H1 (cell line): ENCODE results near the gene ZFP1. TPM values are rescaled to one million over a fixed set of nuclear protein-coding genes. Genes with fewer than 3 reads are reported as not detected.

Source experiments
- CTCF ChIA-PET: fragments of 300-600 bp; sonication (Branson Sonifier 250); formaldehyde crosslinking; loops from one replicate; lab custom pipeline; 2021; ENCODE audit not compliant: partially characterized antibody; lab: Charles Lee
- POLR2A ChIA-PET: fragments of 300-600 bp; sonication (Branson Sonifier 250); formaldehyde crosslinking; loops from one replicate; lab custom pipeline; 2021; ENCODE audit warnings: inconsistent platforms; ENCODE audit not compliant: partially characterized antibody; lab: Charles Lee
- DNase-seq, 2 experiments: peaks; one replicate each; pipeline versions ENCODE4 v3.0.0 to v3.0.0-alpha.2; 2010 to 2022; ENCODE audit warnings: low spot score in 2 of 2, low read depth in 1 of 2, mixed read lengths in 1 of 2
- FAIRE-seq: peaks from 2 replicates; lab custom pipeline; 2011; peaks lifted over from hg19 to GRCh38; lab: Jason Lieb, UNC
- H2AFZ ChIP-seq: 2 replicates; pipeline ENCODE4 v1.8.1; 2012; ENCODE audit warnings: low read length, inconsistent platforms
- H2AK5ac ChIP-seq: 2 replicates; pipeline ENCODE4 v1.6.1; 2013; ENCODE audit warnings: low read depth, low read length
- H2BK120ac ChIP-seq: replicated peaks from 2 replicates; pipeline ENCODE3; 2013; ENCODE audit warnings: low read depth, low read length, inconsistent platforms
- H2BK12ac ChIP-seq: 2 replicates; pipeline ENCODE4 v1.6.1; 2013; ENCODE audit warnings: low read depth, low read length
- H2BK15ac ChIP-seq: 2 replicates; pipeline ENCODE4 v1.6.1; 2013; ENCODE audit warnings: low read length
- H2BK20ac ChIP-seq: 2 replicates; pipeline ENCODE4 v1.6.1; 2013; ENCODE audit warnings: low read length
- H2BK5ac ChIP-seq: 2 replicates; pipeline ENCODE4 v1.6.1; 2013; ENCODE audit warnings: low read depth, low read length
- H3K14ac ChIP-seq: 2 replicates; pipeline ENCODE4 v1.6.1; 2013; ENCODE audit warnings: inconsistent platforms; ENCODE audit not compliant: insufficient read length
- H3K18ac ChIP-seq: 2 replicates; pipeline ENCODE4 v1.6.1; 2013; ENCODE audit warnings: low read length; ENCODE audit errors: extremely low read depth
- H3K23ac ChIP-seq: 2 replicates; pipeline ENCODE4 v1.6.1; 2013; ENCODE audit warnings: inconsistent platforms; ENCODE audit not compliant: insufficient read length
- H3K23me2 ChIP-seq: 2 replicates; pipeline ENCODE4 v1.6.1; 2013; ENCODE audit warnings: low read depth, low read length
- H3K27ac ChIP-seq: 2 replicates; pipeline ENCODE4 v1.6.1; 2011; ENCODE audit warnings: low read depth, low read length, inconsistent platforms
- H3K27me3 ChIP-seq, 4 experiments: replicated peaks in 1 of 4; 1 replicate in 1 of 4; 2 replicates in 3 of 4; pipeline versions ENCODE4 v1.6.1 to v1.8.1; 2011 to 2013; ENCODE audit warnings: low read length in 3 of 4, mild to moderate bottlenecking in 3 of 4, inconsistent platforms in 2 of 4, mixed read lengths in 2 of 4, moderate library complexity in 1 of 4; ENCODE audit not compliant: control insufficient read depth in 3 of 4, insufficient read depth in 3 of 4; ENCODE audit errors: extremely low read depth in 1 of 4
- H3K36me3 ChIP-seq, 4 experiments: 2 replicates each; pipeline versions ENCODE4 v1.6.1 to v1.8.1; 2011 to 2013; ENCODE audit warnings: mild to moderate bottlenecking in 4 of 4, low read length in 3 of 4, moderate library complexity in 2 of 4, control low read depth in 1 of 4, inconsistent platforms in 1 of 4; ENCODE audit not compliant: insufficient read depth in 4 of 4, control insufficient read depth in 2 of 4
- H3K4ac ChIP-seq: replicated peaks from 2 replicates; pipeline ENCODE3; 2013; ENCODE audit warnings: low read length, low read depth, mixed read lengths, inconsistent platforms; ENCODE audit not compliant: insufficient read length
- H3K4me1 ChIP-seq, 4 experiments: replicated peaks in 1 of 4; 1 replicate in 1 of 4; 2 replicates in 3 of 4; pipeline versions ENCODE4 v1.6.1 to v1.8.1; 2011 to 2013; ENCODE audit warnings: low read length in 3 of 4, inconsistent platforms in 2 of 4, mixed read lengths in 1 of 4; ENCODE audit not compliant: insufficient read depth in 4 of 4, control insufficient read depth in 3 of 4
- H3K4me2 ChIP-seq, 2 experiments: 2 replicates each; pipeline versions ENCODE4 v1.6.1 to v1.8.1; 2011 to 2013; ENCODE audit warnings: low read depth in 2 of 2, low read length in 2 of 2, control low read depth in 1 of 2, inconsistent platforms in 1 of 2, mild to moderate bottlenecking in 1 of 2; ENCODE audit not compliant: insufficient read depth in 1 of 2
- H3K4me3 ChIP-seq, 4 experiments: fragments of 200-600, 300-600 bp in 1 of 4; sonication (generic), shearing (Covaris generic), sonication (Bioruptor Twin) in 1 of 4; 2 replicates each; pipeline versions ENCODE4 v1.5.1 to v1.8.1; 2011 to 2016; ENCODE audit warnings: low read length in 4 of 4, low read depth in 3 of 4, control low read depth in 2 of 4, inconsistent platforms in 2 of 4, mild to moderate bottlenecking in 2 of 4, mixed read lengths in 1 of 4, moderate library complexity in 1 of 4; ENCODE audit not compliant: insufficient read depth in 2 of 4; ENCODE audit errors: extremely low read depth in 1 of 4
- H3K56ac ChIP-seq: replicated peaks from 2 replicates; pipeline ENCODE3; 2013; ENCODE audit warnings: low read depth, mild to moderate bottlenecking, mixed read lengths, low read length, inconsistent platforms; ENCODE audit not compliant: insufficient read length
- H3K79me1 ChIP-seq: 2 replicates; pipeline ENCODE4 v1.6.1; 2013; ENCODE audit warnings: low read depth, low read length, control low read depth
- H3K79me2 ChIP-seq, 2 experiments: 2 replicates each; pipeline versions ENCODE4 v1.6.1 to v1.8.1; 2012 to 2013; ENCODE audit warnings: low read length in 2 of 2, mild to moderate bottlenecking in 2 of 2, inconsistent platforms in 1 of 2; ENCODE audit not compliant: insufficient read depth in 2 of 2, control insufficient read depth in 1 of 2
- H3K9ac ChIP-seq, 4 experiments: replicated peaks in 1 of 4; 1 replicate in 1 of 4; 2 replicates in 3 of 4; pipeline versions ENCODE4 v1.6.1 to v1.8.1; 2011 to 2013; ENCODE audit warnings: low read depth in 3 of 4, low read length in 3 of 4, control low read depth in 2 of 4, mild to moderate bottlenecking in 2 of 4, moderate library complexity in 2 of 4, inconsistent platforms in 1 of 4; ENCODE audit errors: extremely low read depth in 1 of 4
- H3K9me3 ChIP-seq, 2 experiments: 2 replicates each; pipeline versions ENCODE4 v1.6.1 to v1.8.1; 2012 to 2013; ENCODE audit warnings: mild to moderate bottlenecking in 2 of 2, moderate library complexity in 2 of 2, control low read depth in 1 of 2, inconsistent platforms in 1 of 2, low read depth in 1 of 2, low read length in 1 of 2, mixed read lengths in 1 of 2; ENCODE audit not compliant: insufficient read depth in 2 of 2
- H4K20me1 ChIP-seq, 2 experiments: replicated peaks in 1 of 2; 2 replicates each; pipeline versions ENCODE3 to v1.8.1; 2011 to 2013; ENCODE audit warnings: inconsistent platforms in 2 of 2, low read length in 2 of 2, mild to moderate bottlenecking in 1 of 2; ENCODE audit not compliant: insufficient read depth in 2 of 2, control insufficient read depth in 1 of 2
- H4K5ac ChIP-seq: 2 replicates; pipeline ENCODE4 v1.6.1; 2013; ENCODE audit warnings: low read length, low read depth, mixed read lengths, inconsistent platforms; ENCODE audit not compliant: insufficient read length
- H4K8ac ChIP-seq: 2 replicates; pipeline ENCODE4 v1.8.0; 2013; ENCODE audit warnings: mild to moderate bottlenecking, moderate library complexity, low read length, inconsistent platforms; ENCODE audit not compliant: insufficient read depth; ENCODE audit errors: extremely low read depth
- H4K91ac ChIP-seq: replicated peaks from 2 replicates; pipeline ENCODE3; 2013; ENCODE audit warnings: low read length, mixed read lengths, inconsistent platforms; ENCODE audit not compliant: insufficient read length
- CTCF ChIP-seq, 3 experiments: IDR thresholded peaks; 1 replicate in 2 of 3; 2 replicates in 1 of 3; pipeline versions ENCODE4 v1.5.1 to v1.6.1; 2011; ENCODE audit warnings: low read length in 3 of 3, mild to moderate bottlenecking in 3 of 3, inconsistent platforms in 2 of 3, low read depth in 1 of 3, moderate library complexity in 1 of 3; ENCODE audit not compliant: insufficient read depth in 1 of 3; ENCODE audit errors: control extremely low read depth in 1 of 3
- EGR1 ChIP-seq: IDR thresholded peaks from 2 replicates; pipeline ENCODE4 v1.6.1; 2011; ENCODE audit warnings: low read depth, low read length, borderline replicate concordance
- EZH2 ChIP-seq: fragments of 200-600 bp; sonication (generic); IDR thresholded peaks from 2 replicates; pipeline ENCODE4 v1.7.1; 2012; ENCODE audit warnings: low read depth, mild to moderate bottlenecking, moderate library complexity, low read length, inconsistent platforms; ENCODE audit not compliant: severe bottlenecking
- GTF2F1 ChIP-seq: IDR thresholded peaks from 2 replicates; pipeline ENCODE4 v1.6.1; 2012; ENCODE audit warnings: low read depth, low read length, improper control_type of control experiment, borderline replicate concordance
- HDAC6 ChIP-seq: IDR thresholded peaks from one replicate; pipeline ENCODE4 v1.7.1; 2012; ENCODE audit warnings: low read depth, mild to moderate bottlenecking, inconsistent platforms, low read length, moderate library complexity
- MAX ChIP-seq: IDR thresholded peaks from 2 replicates; pipeline ENCODE4 v1.6.1; 2012; ENCODE audit warnings: inconsistent platforms
- NANOG ChIP-seq: IDR thresholded peaks from 2 replicates; pipeline ENCODE4 v1.6.1; 2011; ENCODE audit warnings: low read length, low read depth, mild to moderate bottlenecking, inconsistent platforms; ENCODE audit not compliant: insufficient read depth, poor library complexity, severe bottlenecking
- PHF8 ChIP-seq: fragments of 200-600 bp; sonication (generic); conservative IDR thresholded peaks from 2 replicates; pipeline ENCODE4 v1.7.1; 2012; ENCODE audit warnings: low read depth, mild to moderate bottlenecking, inconsistent platforms, low read length, moderate library complexity
- TAF7 ChIP-seq: optimal IDR thresholded peaks from 2 replicates; pipeline ENCODE3; 2011; ENCODE audit warnings: low read depth, mild to moderate bottlenecking, inconsistent platforms, low read length, moderate library complexity, borderline replicate concordance
- TCF12 ChIP-seq: IDR thresholded peaks from 2 replicates; pipeline ENCODE4 v1.6.1; 2011; ENCODE audit warnings: low read depth, mild to moderate bottlenecking, low read length
- WGBS, 2 experiments: shearing (Covaris generic) in 1 of 2; methylation state at CpG; one replicate each; pipeline versions ENCODE4 v1.1.6 to v1.1.7; 2013 to 2015; ENCODE audit warnings: low lambda C conversion rate in 2 of 2, mixed read lengths in 2 of 2, inconsistent platforms in 1 of 2, low coverage in 1 of 2, missing lambda C conversion rate in 1 of 2; ENCODE audit not compliant: insufficient replicate concordance in 2 of 2, insufficient coverage in 1 of 2, insufficient read length in 1 of 2; ENCODE audit errors: extremely low coverage in 1 of 2, missing lambda C conversion rate in 1 of 2; 5-methylcytosine and 5-hydroxymethylcytosine counted together
- polyA plus RNA-seq, 7 experiments: library from polyadenylated mRNA; depleted of rRNA in 3 of 7; stranded (reverse) in 5 of 7; unstranded in 2 of 7; fragments of >200 nt in 5 of 7; fragments of 200-250 nt in 2 of 7; gene quantifications; 1 replicate in 5 of 7; 2 replicates in 1 of 7; 4 replicates in 1 of 7; pipeline versions ENCODE4 v1.2.1 to v1.2.3, GENCODE V29; 2011 to 2013; ENCODE audit warnings: missing spikeins in 2 of 7, mixed read lengths in 2 of 7
- total RNA-seq: library from RNA; stranded (reverse); fragmentation: NEBNext Ultra II Directional; extraction: Animal tissue kit (Norgen Biotek cat#: 25700); gene quantifications from 2 replicates; pipeline ENCODE4 v1.2.1, GENCODE V29; 2021

The ZFP1 gene
- total and polyA plus RNA-seq, 2 of the 8 experiments (the other 6 are each of a cell fraction or from before 2014, with no cell fraction given): 4.0 to 11.2 TPM

- ChIA-PET CTCF (no interaction called here), POLR2A (no interaction called here)
- H3K79me1 ChIP-seq: no peaks in the 10 kb centered on the region
- no peak overlapping the region for H3K4me3 ChIP-seq
- H3K4me1 ChIP-seq: peaks cover 0 to 2% (median 0%) of the 10 kb centered on the region in 4 experiments; a peak in 3 of 7 replicates
- H4K8ac ChIP-seq: no peak overlapping the region; the same call in 1 of the 2 replicates
- no peaks in the 10 kb centered on the region for H3K27me3 ChIP-seq
- H4K91ac ChIP-seq: no peak overlapping the region
- no peak overlapping the region for H3K18ac ChIP-seq
- H3K4me2 ChIP-seq: no peak overlapping the region
- no peak overlapping the region for H2AK5ac ChIP-seq
- H3K36me3 ChIP-seq: no peaks in the 10 kb centered on the region
- H2BK20ac ChIP-seq: no peak overlapping the region
- no peak overlapping the region for H3K56ac ChIP-seq
- no peak overlapping the region for H2AFZ ChIP-seq
- WGBS, 2 experiments: 91% methylated on average over 10 of the region's 10 CpGs; no CpG with 5 or more reads in 1 of the 2 experiments
- H3K9me3 ChIP-seq: no peaks in the 10 kb centered on the region
- no peak overlapping the region for H3K14ac ChIP-seq
- H3K27ac ChIP-seq: no peak overlapping the region
- no peaks in the 10 kb centered on the region for H3K79me2 ChIP-seq
- DNase-seq (no peak), FAIRE-seq (no peak)
- H4K20me1 ChIP-seq: no peaks in the 10 kb centered on the region
- no peak overlapping the region for H3K4ac ChIP-seq
- H3K23ac ChIP-seq: no peak overlapping the region
- H3K23me2 ChIP-seq: no peaks in the 10 kb centered on the region
- no peak overlapping the region for H4K5ac ChIP-seq
- no peak overlapping the region for H2BK5ac ChIP-seq
- H2BK15ac ChIP-seq: no peak overlapping the region
- no peak overlapping the region for H2BK120ac ChIP-seq
- no peak overlapping the region for H3K9ac ChIP-seq
- H2BK12ac ChIP-seq: no peak overlapping the region
- TF ChIP-seq MAX: no peak
- TF ChIP-seq EZH2: no peak
- TF ChIP-seq GTF2F1: no peak
- no peak for TF ChIP-seq PHF8
- no peak for TF ChIP-seq NANOG
- no peak for TF ChIP-seq EGR1
- TF ChIP-seq TAF7: no peak
- TF ChIP-seq CTCF (IDR thresholded peaks at IDR 0.05; ENCODE audit: control extremely low read depth in 1 of 3, insufficient read depth in 1 of 3, low read depth in 1 of 3, low read length in 3 of 3): no peak
- TF ChIP-seq HDAC6: no peak
- no peak for TF ChIP-seq TCF12
Measured at GRCh38 chr16:75193730-75194444, 45.6 kb downstream of the ZFP1 start.
